ENCODE measurements around the gene CNOT6.

Gene CNOT6

DNA sequence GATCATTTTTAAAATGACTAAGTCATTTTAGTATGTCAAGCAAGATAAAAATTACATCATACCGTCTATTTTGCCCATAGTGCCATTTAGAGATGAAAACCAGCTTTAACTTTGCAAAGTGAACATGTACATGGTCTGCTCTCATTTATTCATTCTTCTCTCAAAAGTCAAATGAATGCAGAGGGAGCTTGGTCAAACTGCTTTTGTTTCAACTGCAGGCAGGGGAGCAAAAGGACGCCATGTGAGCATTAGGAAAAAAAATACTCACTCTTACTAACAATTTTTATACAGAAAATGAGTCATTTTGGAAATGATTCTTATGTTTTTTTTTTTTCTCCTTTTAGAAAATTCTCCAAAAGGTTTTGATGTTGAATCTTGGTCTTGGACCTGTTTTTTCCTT, 81.4 kb downstream of the CNOT6 start:
- peak; percentile 7 for DNase-seq (ENCODE audit: low read depth)

DNA sequence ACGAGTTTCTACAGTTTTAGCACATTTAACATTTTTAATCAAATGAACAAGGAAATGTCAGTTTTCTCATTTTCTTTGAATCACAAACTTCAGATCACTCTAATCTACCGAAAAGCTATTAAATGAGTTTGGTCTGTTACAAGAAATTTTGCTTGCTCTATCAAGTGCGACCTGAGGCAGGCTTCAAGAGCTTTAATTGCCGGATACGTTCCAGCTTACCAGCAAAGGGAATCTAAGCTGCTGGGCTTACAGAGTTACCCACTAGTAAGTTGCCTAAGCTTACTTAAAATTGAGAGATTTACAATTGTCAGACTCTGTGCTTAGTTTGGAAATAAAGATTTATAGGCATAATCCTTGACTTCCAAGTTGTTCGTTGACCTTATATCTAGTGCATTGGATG, 86.5 kb downstream of the CNOT6 start:
- no peak for DNase-seq (ENCODE audit: low read depth)

DNA sequence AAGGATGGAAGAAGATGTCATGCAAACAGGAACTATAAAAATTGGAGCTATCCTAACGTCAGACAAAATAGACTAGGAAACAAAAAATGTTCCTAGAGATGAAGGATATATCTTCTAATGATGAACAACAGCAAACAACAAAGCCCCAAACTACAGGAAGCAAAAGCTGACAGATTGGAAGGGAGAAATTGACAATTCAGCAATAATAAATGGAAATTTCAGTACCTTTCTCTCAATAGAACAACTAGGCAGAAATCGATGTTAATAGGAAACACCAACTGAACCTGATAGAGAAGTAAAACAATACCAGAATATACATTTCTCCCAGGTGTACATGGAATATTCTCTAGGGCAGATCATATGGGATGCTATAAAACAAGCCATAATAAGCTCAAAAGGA, 89.6 kb downstream of the CNOT6 start:
- no peak for DNase-seq (ENCODE audit: low read depth)

DNA sequence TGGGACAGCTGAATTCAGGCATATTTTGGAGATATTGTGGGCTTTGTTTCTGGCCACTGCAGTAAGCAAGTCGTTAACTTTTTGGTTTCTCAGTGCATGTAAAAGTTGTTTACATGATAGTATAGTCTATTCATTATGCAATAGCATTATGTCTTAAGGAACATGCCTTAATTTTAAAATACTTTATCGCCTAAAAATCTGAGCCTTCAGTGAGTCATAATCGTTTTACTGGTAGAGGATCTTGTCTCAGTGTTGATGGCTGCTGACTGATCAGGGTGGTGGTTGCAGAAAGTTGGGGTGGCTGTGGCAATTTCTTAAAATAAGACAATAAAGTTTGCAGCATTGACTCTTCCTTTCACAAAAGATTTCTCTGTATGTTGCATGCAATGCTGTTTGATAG, 92.0 kb downstream of the CNOT6 start:
- DNase-seq (ENCODE audit: low read depth): no peak

DNA sequence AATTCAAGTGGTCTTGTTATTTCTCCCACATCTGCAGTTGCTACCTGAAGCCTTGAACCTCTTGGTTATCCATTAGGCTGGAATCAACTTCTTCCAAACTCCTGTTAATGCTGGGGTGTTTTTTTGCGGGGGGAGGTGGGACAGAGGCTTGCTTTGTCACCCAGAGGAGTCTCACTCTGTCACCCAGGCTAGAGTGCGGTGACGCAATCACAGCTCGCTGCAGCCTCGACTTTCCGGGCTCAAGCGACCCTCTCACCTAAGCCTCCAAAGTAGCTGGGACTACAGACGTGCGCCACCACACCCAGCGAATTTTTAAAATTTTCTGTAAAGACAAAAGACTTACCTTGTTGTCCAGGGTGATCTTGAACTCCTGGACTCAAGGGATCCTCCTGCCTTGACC, 92.7 kb downstream of the CNOT6 start:
- DNase-seq (ENCODE audit: low read depth): no peak

DNA sequence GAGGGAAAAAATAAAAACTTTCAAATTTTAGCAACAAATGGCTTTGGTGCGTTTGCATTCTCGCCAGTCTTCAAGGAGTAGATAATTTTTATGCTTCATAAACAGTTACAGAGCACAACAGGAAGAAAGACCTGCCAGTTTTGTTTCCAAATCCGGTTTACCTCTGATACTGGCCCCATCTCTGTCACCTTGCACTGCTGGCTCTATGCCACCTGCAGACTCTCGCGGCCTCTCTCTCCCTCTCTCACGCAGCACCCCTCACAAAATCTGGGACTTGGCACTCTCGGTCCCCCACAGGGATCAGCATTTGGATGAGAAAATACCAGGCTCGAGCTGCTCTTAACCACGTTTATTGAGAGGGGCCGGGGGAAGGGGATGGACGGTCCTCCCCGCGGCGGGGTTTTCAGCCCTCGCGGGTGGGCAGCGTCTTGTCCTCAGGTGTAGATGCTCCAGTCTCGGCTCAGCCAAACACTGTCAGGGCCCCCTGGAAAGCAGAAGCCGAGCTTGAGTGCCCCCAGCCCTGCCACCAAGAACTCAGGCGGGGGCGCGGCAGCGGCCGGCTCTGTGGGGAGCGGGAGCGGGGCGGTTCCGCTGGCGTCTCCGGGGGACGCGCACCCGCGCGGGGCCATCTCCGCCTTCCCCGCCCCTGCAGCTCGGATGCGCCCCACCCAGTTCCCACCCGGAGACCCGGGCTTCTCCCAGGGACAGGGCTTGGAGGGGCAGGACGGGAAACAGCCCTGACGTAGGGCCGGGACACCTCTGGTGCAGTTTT, 95.8 kb downstream of the CNOT6 start:
- DNase-seq (ENCODE audit: low read depth): no peak

DNA sequence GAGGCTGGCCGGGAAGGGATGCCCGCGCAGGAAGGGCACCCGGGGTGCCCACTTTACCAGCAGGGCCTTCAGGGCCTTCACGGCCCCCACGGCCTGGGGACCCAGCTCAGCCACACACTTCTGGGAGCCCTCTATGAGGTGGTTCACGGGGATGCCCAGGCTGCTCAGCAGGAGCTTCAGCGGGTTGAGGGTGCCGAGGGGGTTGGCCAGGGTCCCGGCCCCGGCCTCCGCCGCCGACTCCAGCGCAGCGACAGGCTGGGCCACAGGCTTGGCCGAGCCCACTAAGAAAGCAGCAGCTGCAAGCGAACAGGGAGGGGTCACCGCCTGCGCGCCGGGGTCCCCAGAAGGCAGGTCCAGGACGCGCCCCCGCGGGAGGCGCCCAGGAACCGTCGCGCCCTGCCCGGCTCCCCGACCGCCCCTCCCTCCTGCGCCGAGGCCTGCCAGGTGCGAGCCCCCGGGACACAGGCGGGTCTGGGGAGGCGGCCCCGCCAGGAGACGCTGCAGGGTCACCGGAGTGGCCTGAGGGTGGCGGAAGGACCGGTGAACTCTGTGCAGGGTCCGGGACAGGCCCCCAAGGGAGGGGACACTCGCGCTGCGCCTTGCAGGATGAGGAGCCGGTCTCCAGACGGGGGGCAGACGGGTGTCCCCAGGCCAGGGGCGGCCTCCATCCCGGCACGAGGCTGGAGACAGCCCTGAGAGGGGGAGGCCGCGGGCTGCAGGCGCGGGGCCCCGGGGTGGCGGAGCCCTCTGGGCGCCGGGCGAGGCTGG, 96.5 kb downstream of the CNOT6 start:
- no peak for DNase-seq (ENCODE audit: low read depth)

DNA sequence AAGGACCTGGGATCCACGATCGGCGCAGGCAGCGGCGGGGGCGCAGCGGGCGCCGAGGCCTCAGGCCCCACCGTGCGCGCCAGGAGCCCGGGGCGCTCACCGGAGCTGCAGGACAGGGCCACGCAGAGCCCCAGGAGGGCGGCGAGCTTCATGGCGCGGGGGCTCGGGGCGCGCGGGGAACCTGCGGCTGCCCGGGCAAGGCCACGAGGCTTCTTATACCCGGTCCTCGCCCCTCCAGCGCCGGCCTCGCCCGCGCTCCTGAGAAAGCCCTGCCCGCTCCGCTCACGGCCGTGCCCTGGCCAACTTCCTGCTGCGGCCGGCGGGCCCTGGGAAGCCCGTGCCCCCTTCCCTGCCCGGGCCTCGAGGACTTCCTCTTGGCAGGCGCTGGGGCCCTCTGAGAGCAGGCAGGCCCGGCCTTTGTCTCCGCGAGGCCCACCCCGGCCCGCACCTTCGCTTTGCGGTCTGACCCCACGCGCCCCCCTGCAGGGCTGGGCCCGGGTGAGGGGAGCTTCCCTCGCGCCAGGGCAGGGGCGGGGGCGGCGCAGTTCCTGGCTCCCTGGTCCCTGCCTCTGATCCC, 97.2 kb downstream of the CNOT6 start, which contains the start of gene SCGB3A1:
TSS of gene SCGB3A1 (minus strand) at position 189 of the 577 bp plus-strand sequence. CDS start at position 152, 37 bp downstream.
- no peak for DNase-seq (ENCODE audit: low read depth)

DNA sequence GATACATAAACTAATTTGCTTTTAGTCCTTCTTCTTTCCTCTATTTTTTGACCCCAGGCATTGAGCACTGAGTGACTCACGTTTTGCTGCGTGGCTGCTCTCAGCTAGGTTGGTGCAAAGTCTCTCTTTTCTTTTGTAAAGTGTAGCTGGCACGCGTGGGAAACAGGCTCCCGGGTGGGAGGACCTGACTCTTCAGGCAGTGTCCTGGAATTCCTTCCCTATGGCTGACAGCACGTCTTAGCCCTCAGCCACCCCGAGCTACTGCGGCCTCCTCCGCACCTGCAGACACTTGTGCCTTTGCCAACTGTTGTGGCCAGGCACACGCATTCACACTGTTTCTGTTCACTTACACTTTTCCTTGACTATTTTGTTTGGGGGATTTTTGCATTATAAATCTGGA, 98.0 kb downstream of the CNOT6 start:
- no peak for DNase-seq (ENCODE audit: low read depth)

DNA sequence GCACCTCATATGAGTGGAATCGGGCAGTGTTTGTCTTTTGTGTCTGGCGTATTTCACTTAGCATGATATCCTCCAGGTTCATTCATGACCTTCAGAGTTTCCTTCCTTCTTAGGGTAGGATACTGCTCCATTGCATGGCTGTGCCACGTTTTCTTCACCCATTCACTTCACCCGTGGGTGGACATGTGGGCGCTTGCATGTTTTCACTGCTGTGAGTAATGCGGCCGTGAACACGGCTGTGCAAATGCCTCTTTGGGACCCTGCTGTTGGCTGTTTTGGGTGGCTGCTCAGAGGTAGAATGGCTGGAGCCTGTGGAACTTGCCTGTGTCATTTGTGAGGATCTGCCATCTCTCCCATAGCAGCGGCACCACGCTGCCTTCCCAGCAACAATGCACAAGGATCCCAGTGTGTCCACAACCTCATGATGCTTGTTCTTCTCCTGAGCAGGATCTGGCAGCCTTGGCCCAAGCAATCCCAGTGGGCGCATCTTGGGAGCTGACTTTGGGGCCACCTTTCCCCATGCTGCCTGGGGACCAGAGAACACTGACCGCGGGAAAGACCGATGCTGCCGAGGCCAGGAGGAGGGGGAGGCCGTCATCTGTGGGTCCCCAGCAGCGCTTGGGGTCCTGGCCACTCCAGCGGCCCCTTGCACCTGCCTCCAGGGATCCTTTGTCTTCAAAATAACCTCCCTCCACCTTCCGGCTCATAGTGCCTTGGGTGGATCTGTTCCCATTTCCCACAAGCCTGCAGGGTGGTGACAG, 99.4 kb downstream of the CNOT6 start:
- DNase-seq (ENCODE audit: low read depth): no peak

DNA sequence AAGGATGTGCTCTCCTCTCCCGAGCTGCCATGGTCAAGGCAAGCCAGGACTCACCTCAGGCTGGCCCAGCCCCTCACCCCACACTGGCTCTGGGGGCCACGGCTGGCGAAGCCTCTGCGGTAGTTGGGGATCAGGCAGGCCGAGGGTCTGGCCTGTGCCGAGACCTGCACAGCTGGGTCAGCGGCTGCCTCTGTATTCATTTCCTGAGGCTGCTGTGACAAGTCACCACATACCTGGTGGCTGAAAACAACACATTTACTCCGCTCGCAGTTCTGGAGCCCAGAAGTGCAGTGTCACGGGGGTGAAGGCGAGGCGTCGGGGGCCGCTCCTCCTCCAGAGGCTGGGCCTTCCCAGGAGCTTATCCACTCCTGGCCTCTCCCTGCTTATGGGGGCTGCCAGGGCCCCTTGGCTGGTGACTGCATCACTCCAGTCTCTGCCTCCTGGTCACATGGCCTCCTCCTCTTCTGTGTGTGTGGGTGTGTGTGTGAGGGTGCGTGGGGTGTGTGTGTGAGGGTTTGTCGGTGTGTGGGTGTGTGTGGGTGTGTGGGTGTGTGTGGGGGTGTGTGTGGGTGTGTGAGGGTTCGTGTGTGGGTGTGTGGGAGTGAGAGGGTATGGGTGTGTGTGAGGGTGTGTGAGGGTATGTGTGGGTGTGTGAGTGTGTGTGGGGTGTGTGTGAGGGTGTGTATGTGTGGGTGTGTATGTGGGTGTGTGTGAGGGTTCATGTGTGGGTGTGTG, 100.3 kb downstream of the CNOT6 start:
- DNase-seq (ENCODE audit: low read depth): no peak

DNA sequence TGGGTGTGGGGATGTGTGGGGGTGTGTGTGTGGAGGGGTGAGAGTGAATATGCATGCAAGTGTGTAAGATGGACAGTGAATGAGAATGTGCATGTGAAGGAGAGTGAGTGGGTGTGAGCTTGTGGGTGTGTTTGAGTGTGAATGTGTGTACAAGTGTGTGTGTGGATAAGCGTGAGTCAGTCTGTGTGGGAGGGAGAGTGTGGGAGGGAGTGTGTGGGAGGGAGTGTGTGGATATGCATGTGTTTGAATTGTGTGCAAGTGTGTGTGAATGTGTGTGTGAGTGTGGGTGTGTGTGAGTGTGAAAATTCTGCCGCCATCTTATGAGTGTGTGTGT, 100.8 kb downstream of the CNOT6 start:
- DNase-seq (ENCODE audit: low read depth): no peak

DNA sequence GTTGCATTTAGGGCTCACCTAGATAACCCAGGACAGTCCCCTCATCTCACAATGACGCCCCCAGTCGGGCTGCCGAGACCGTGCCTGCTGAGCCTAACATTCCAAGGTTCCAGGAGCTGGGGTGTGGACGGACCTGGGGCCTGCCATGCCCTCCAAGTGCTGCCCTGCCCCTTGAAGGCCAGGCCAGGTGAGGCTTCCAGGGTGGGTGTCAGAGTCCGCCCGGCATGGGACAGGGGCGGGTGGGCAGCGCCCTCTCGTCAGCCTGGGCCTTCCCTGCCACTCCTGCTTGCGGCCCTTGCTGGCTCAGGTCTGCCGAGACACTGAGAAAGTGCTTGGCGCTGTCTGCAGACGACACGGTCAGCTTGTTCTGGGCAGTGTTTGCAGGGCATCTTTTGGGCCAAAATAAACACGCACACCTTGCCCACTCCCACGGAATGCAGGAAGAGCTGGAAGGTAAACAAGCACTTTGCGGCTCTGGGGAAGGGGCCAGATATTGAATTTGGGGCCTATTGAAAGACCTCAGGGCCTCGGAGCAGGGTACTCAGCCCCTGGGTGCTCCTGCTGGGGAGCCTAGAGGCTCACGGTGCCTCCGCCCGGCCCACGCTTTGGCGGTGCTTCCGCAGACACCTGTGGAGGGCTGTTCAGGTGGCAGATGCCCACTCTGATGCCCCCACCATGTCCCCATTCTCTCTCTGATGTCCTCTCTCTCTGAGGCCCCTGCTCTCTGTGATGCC, 101.4 kb downstream of the CNOT6 start:
- DNase-seq (ENCODE audit: low read depth): no peak

DNA sequence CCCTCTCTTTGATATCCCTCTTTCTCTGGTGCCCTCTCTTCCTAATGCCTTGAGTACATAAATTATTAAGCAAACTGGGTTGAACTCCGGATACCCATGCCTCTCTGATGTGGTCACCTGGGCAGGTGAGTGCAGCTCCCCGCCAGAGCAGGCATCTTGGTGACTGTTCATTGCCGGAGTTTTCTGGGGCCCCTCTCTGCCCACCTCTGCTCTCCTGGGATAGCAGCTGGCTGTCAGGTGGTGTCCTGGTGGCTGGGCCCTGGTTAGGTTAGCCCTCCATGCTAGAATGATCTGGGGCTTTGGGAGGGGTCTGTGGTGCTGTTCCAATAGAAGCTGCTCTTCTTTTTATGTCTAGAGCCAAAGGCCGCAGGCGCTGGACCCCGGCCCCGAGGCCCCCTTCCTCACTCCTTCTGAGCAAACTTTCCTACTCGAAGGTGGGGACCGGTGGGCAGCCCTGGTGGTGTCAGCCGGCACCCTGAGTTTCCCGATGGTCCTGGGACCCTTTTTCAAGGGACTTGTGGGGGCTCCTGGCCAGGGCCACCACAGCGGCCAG, 102.0 kb downstream of the CNOT6 start:
- DNase-seq (ENCODE audit: low read depth): no peak

DNA sequence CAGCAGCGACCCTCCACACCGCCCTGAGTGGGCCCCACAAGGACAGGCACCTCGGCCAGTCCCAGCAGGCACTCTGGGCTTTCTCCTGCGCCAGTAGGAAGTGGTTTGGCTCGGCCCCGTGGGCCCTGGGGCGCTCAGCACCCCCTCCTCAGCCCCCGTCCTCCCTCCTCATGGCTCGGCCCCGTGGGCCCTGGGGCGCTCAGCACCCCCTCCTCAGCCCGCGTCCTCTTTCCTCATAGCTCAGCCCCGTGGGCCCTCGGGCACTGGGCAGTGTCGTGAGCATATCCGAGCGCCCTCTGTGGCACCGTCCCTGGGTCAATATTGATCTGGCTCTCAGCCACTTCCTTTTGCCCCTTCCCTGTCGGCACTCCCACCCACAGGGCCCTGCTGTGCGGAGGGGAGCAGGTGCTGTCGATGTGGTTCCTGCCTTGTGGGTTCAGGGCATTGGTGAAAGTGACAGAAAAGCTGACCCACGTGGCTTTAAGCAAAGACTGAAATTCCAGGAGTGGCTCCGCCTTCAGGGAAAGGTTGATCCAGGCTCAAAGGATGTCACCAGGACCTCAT, 102.6 kb downstream of the CNOT6 start:
- no peak for DNase-seq (ENCODE audit: low read depth)

DNA sequence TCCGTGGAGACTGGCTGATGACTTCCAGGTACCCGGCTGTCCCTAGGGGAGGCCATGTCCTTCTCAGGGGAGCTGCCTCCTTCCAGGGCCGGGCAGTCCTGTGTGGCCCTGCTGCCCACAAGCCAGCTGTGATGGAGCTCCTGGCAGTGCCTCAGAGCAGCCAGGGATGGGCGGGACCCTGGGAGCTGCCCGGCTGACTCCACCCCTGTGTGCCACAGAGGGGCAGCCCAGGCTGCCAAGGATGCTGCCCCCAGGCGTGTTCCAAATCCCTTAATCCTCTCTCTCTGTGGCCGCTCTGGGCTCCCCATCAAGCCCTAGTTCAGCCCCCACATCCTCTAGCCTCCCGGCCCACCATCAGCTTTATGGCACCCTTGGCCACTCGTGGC, 104.1 kb downstream of the CNOT6 start:
- no peak for DNase-seq (ENCODE audit: low read depth)

DNA sequence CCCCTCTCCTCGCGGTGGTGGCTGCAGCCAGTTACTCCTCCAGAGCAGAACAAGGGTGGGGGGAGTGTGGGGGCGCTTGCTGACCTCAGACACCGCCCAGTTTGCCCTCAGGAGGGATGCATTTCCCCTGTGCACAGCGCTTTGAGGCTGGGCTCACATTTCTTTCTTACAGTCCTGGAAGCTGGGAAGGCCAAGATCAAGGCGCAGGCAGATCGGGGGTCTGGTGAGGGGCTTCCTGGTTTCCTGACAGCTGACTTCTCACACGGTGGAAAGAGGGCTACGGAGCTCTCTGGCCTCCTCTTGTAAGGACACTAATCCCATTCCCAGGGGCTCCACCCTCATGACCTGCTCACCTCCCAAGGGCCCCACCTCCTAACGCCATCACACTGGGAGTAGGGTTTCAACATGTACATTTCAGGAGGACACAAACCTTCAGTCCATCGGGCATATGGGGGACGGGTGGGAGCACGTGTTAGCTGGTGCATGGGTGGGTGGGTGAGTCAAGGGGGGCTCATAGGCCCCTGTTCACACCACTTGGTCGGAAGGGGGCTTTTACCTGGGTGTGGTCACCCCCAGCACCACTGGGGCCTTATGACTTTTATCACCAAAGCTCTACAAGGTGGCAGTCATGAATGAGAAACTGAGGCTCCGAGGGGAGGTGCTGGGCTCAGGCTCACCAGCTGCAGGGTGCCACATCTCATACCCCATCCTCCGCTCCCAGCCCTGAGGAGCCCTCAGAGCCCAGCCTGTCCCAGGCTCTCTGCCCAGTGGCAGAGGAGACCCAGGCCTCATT, 104.8 kb downstream of the CNOT6 start:
- DNase-seq (ENCODE audit: low read depth): no peak

DNA sequence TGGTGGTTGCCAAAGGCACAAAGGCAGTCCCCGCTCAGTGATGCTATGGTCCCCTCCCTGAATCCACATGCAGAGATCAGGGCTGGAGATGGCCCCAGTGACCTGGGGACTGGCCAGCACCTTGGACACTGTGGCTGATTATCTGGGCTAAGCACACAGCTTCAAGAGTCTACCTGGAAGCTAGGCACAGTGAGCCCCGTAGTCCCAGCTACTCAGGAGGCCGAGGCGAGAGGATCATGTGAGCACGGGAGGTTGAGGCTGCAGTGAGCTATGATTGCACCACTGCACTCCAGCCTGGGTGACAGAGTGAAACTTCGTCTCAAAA, 105.4 kb downstream of the CNOT6 start:
- DNase-seq (ENCODE audit: low read depth): no peak

DNA sequence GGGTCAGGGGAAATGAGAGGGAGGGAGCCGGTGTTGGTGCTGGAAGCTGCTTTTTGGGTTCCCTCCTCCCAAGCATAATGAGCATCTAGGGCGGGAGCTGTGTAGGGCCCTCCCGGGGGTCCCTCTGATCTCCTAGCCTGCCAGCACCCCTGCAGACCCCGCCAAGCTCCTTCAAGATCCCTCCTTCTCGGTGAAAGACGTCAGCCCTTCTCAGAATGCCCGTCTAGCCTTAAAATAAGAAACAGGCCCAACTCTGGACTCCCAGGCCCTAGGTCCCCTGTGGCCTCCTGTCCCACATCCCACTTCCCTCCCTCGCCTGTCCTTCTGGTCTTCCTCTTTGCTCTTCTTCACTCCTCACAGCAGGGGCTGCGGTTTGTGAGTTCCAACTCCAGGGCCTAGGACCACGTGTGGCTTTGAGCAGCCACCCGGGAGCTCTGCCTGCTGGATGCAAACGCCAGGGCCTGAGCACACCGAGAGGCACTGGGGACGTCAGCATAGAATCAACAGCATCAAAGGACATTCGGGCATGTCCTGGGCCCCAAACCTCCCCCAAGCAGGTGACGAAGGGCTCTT, 105.9 kb downstream of the CNOT6 start:
- no peak for DNase-seq (ENCODE audit: low read depth)

Measured in stromal cell of bone marrow (primary cell).